AG04449 (cell line): ENCODE results near the gene UCK2.

ENCODE experiments used
- CTCF ChIA-PET: fragments of 350-600 bp; formaldehyde crosslinking; extraction: SDS; loops from one replicate; lab custom pipeline; 2021; ENCODE audit warnings: antibody characterized with exemption; lab: Yijun Ruan, JAX
- POLR2A ChIA-PET: fragments of 400-600, 350-600 bp; formaldehyde crosslinking; extraction: SDS; loops from one replicate; lab custom pipeline; 2020; ENCODE audit warnings: antibody characterized with exemption, inconsistent platforms; lab: Yijun Ruan, JAX
- DNase-seq: peaks from one replicate; pipeline ENCODE4 v3.0.0-alpha.2; 2010; ENCODE audit warnings: low read depth, low spot score
- H3K4me3 ChIP-seq: 2 replicates; pipeline ENCODE4 v1.5.1; 2011; ENCODE audit warnings: low read depth, mild to moderate bottlenecking, control low read depth, low read length
- CTCF ChIP-seq: IDR thresholded peaks from one replicate; pipeline ENCODE4 v1.5.1; 2011; ENCODE audit warnings: mild to moderate bottlenecking, moderate library complexity, low read length, control low read depth, inconsistent platforms; ENCODE audit not compliant: insufficient read depth; ENCODE audit errors: missing control alignments

UCK2 gene

GRCh38 chr1:165844933-165845332 lies 17.5 kb downstream of the UCK2 start:
- CTCF ChIA-PET: interaction anchor here (1.8 kb wide), 1 partner anchor 16 kb away, joined by 4 read pairs; no protein-coding TSS in a partner anchor
- H3K4me3 ChIP-seq: no peak overlapping the region
- no peak for DNase-seq
- POLR2A ChIA-PET: no interaction called here
- TF ChIP-seq CTCF: no peak

- H3K4me3 ChIP-seq: no peak overlapping the region
- DNase-seq: no peak
- ChIA-PET POLR2A (no interaction called here), CTCF (interaction anchor here (1.8 kb wide), 1 partner anchor 17 kb away, joined by 4 read pairs; no protein-coding TSS in a partner anchor)
- no peak for TF ChIP-seq CTCF
These were observed 18.2 kb downstream of the UCK2 start for GRCh38 chr1:165845569-165845968.

GRCh38 chr1:165845992-165846748 lies 18.8 kb downstream of the UCK2 start:
- no peak overlapping the region for H3K4me3 ChIP-seq
- POLR2A ChIA-PET: no interaction called here

GRCh38 chr1:165847486-165847885 lies 20.1 kb downstream of the UCK2 start:
- H3K4me3 ChIP-seq: no peak overlapping the region
- no peak for TF ChIP-seq CTCF
- POLR2A ChIA-PET: no interaction called here
- CTCF ChIA-PET: interaction anchor here (0.8 to 1.1 kb wide), 2 partner anchors 18 to 45 kb away, joined by 3 to 5 read pairs; no protein-coding TSS in a partner anchor
- DNase-seq: no peak

More at GRCh38 chr1:165845992-165846748, 18.8 kb downstream of the UCK2 start:
- TF ChIP-seq CTCF: no peak
- CTCF ChIA-PET: interaction anchor here (1.0 to 1.8 kb wide), 4 partner anchors 10 to 37 kb away, joined by 3 to 5 read pairs (median 4); no protein-coding TSS in a partner anchor
- DNase-seq: no peak

- no peak for TF ChIP-seq CTCF
These were observed 22.1 kb downstream of the UCK2 start for GRCh38 chr1:165849353-165850133.

More at GRCh38 chr1:165849353-165850133, 22.1 kb downstream of the UCK2 start:
- DNase-seq: no peak
- ChIA-PET CTCF (no interaction called here), POLR2A (no interaction called here)
- H3K4me3 ChIP-seq: no peak overlapping the region
